ENCODE data around the gene BOD1. TPM values are rescaled to one million over a fixed set of nuclear protein-coding genes. Genes with fewer than 3 reads are reported as not detected.

Gene BOD1
- total and polyA plus RNA-seq, 2 donors, result 37.6 to 46.6 TPM

- Histone ChIP-seq H3K36me3 (ENCODE audit: insufficient read depth) (no peaks in the 10 kb centered on the region), H3K4me3 (ENCODE audit: low read depth, low read length) (no peak overlapping the region), H3K27ac (ENCODE audit: low read depth) (no peak overlapping the region), H3K4me1 (ENCODE audit: insufficient read depth) (no peaks in the 10 kb centered on the region)
- 89% methylated on average over 22 of the region's 22 CpGs for WGBS
- no peak for DNase-seq (ENCODE audit: extremely low spot score)
Measured at GRCh38 chr5:173570321-173571090, 45.9 kb downstream of the BOD1 start.

GRCh38 chr5:173568703-173569102 is 47.7 kb downstream of the BOD1 start:
- Histone ChIP-seq H3K36me3 (ENCODE audit: insufficient read depth) (no peaks in the 10 kb centered on the region), H3K4me3 (ENCODE audit: low read depth, low read length) (no peak overlapping the region), H3K27ac (ENCODE audit: low read depth) (no peak overlapping the region), H3K4me1 (ENCODE audit: insufficient read depth) (no peaks in the 10 kb centered on the region)
- DNase-seq (ENCODE audit: extremely low spot score), result no peak
- WGBS, result 92% methylated on average over 4 of the region's 4 CpGs

- no peak overlapping the region for H3K27ac ChIP-seq (ENCODE audit: low read depth)
- 96% methylated on average over 1 of the region's 1 CpG for WGBS
- H3K4me1 ChIP-seq (ENCODE audit: insufficient read depth), result no peaks in the 10 kb centered on the region
- no peak for DNase-seq (ENCODE audit: extremely low spot score)
- no peak overlapping the region for H3K4me3 ChIP-seq (ENCODE audit: low read depth, low read length)
- H3K36me3 ChIP-seq (ENCODE audit: insufficient read depth), result no peaks in the 10 kb centered on the region
Measured at GRCh38 chr5:173568128-173568527, 48.3 kb downstream of the BOD1 start.

- Histone ChIP-seq H3K4me1 (ENCODE audit: insufficient read depth) (no peaks in the 10 kb centered on the region), H3K4me3 (ENCODE audit: low read depth, low read length) (no peak overlapping the region), H3K27ac (ENCODE audit: low read depth) (no peak overlapping the region), H3K36me3 (ENCODE audit: insufficient read depth) (no peaks in the 10 kb centered on the region)
- DNase-seq (ENCODE audit: extremely low spot score), result no peak
- WGBS, result 56% methylated on average over 7 of the region's 7 CpGs
Measured at GRCh38 chr5:173567548-173567947, 48.9 kb downstream of the BOD1 start.

- no peak overlapping the region for H3K27ac ChIP-seq (ENCODE audit: low read depth)
- no peak overlapping the region for H3K4me3 ChIP-seq (ENCODE audit: low read depth, low read length)
- H3K4me1 ChIP-seq (ENCODE audit: insufficient read depth), result no peaks in the 10 kb centered on the region
- H3K36me3 ChIP-seq (ENCODE audit: insufficient read depth), result no peaks in the 10 kb centered on the region
- 87% methylated on average over 3 of the region's 3 CpGs for WGBS
- DNase-seq (ENCODE audit: extremely low spot score), result no peak
Measured at GRCh38 chr5:173565491-173566072, 50.9 kb downstream of the BOD1 start.

- WGBS, result 45% methylated on average over 4 of the region's 4 CpGs
- DNase-seq (ENCODE audit: extremely low spot score), result no peak
- no peaks in the 10 kb centered on the region for H3K36me3 ChIP-seq (ENCODE audit: insufficient read depth)
- no peak overlapping the region for H3K4me3 ChIP-seq (ENCODE audit: low read depth, low read length)
- no peaks in the 10 kb centered on the region for H3K4me1 ChIP-seq (ENCODE audit: insufficient read depth)
- H3K27ac ChIP-seq (ENCODE audit: low read depth), result no peak overlapping the region
Measured at GRCh38 chr5:173564106-173564505, 52.3 kb downstream of the BOD1 start.

- WGBS, result 72% methylated on average over 6 of the region's 6 CpGs
- H3K4me1 ChIP-seq (ENCODE audit: insufficient read depth), result no peaks in the 10 kb centered on the region
Measured at GRCh38 chr5:173563246-173563645, 53.2 kb downstream of the BOD1 start.

GRCh38 chr5:173562451-173562850 is 54.0 kb downstream of the BOD1 start:
- Histone ChIP-seq H3K27ac (ENCODE audit: low read depth) (no peak overlapping the region), H3K4me3 (ENCODE audit: low read depth, low read length) (no peak overlapping the region), H3K4me1 (ENCODE audit: insufficient read depth) (no peaks in the 10 kb centered on the region), H3K36me3 (ENCODE audit: insufficient read depth) (no peaks in the 10 kb centered on the region)
- no peak for DNase-seq (ENCODE audit: extremely low spot score)
- 89% methylated on average over 6 of the region's 6 CpGs for WGBS

More at GRCh38 chr5:173563246-173563645, 53.2 kb downstream of the BOD1 start:
- no peak overlapping the region for H3K4me3 ChIP-seq (ENCODE audit: low read depth, low read length)
- no peak overlapping the region for H3K27ac ChIP-seq (ENCODE audit: low read depth)
- no peaks in the 10 kb centered on the region for H3K36me3 ChIP-seq (ENCODE audit: insufficient read depth)
- DNase-seq (ENCODE audit: extremely low spot score), result no peak
